Measurements from ENCODE around the gene CERS1.

Gene CERS1

GRCh38 chr19:18865106-18865972 lies 30.6 kb downstream of the CERS1 start:
- Mint-ChIP-seq H3K9me3 (no peaks in the 10 kb centered on the region), H3K27me3 (ENCODE audit: low read depth) (no peaks in the 10 kb centered on the region), H3K4me3 (no peak overlapping the region), H3K4me1 (ENCODE audit: low read depth) (no peaks in the 10 kb centered on the region), H3K27ac (no peak overlapping the region), H3K36me3 (ENCODE audit: low read depth) (peaks cover 21% of the 10 kb centered on the region)

GRCh38 chr19:18863843-18864362 lies 32.1 kb downstream of the CERS1 start:
- Mint-ChIP-seq H3K4me3 (no peak overlapping the region), H3K27me3 (ENCODE audit: low read depth) (no peaks in the 10 kb centered on the region), H3K27ac (no peak overlapping the region), H3K9me3 (no peaks in the 10 kb centered on the region), H3K36me3 (ENCODE audit: low read depth) (peaks cover 21% of the 10 kb centered on the region), H3K4me1 (ENCODE audit: low read depth) (no peaks in the 10 kb centered on the region)

- H3K9me3 Mint-ChIP-seq: no peaks in the 10 kb centered on the region
- no peaks in the 10 kb centered on the region for H3K4me1 Mint-ChIP-seq (ENCODE audit: low read depth)
- H3K36me3 Mint-ChIP-seq (ENCODE audit: low read depth): peaks cover 21% of the 10 kb centered on the region
- no peaks in the 10 kb centered on the region for H3K27me3 Mint-ChIP-seq (ENCODE audit: low read depth)
- no peak overlapping the region for H3K4me3 Mint-ChIP-seq
- no peak overlapping the region for H3K27ac Mint-ChIP-seq
Measured at GRCh38 chr19:18862976-18863842, 32.7 kb downstream of the CERS1 start.

- Mint-ChIP-seq H3K4me1 (ENCODE audit: low read depth) (no peaks in the 10 kb centered on the region), H3K27me3 (ENCODE audit: low read depth) (no peaks in the 10 kb centered on the region), H3K36me3 (ENCODE audit: low read depth) (peaks cover 20% of the 10 kb centered on the region), H3K9me3 (no peaks in the 10 kb centered on the region), H3K27ac (no peak overlapping the region), H3K4me3 (no peak overlapping the region)
Measured at GRCh38 chr19:18861917-18862316, 34.0 kb downstream of the CERS1 start.

- Mint-ChIP-seq H3K4me3 (no peak overlapping the region), H3K4me1 (ENCODE audit: low read depth) (no peaks in the 10 kb centered on the region), H3K36me3 (ENCODE audit: low read depth) (peaks cover 17% of the 10 kb centered on the region), H3K27ac (no peak overlapping the region), H3K9me3 (no peaks in the 10 kb centered on the region), H3K27me3 (ENCODE audit: low read depth) (no peaks in the 10 kb centered on the region)
Measured at GRCh38 chr19:18861235-18861634, 34.7 kb downstream of the CERS1 start.

- peaks cover 17% of the 10 kb centered on the region for H3K36me3 Mint-ChIP-seq (ENCODE audit: low read depth)
Measured at GRCh38 chr19:18860725-18861124, 35.2 kb downstream of the CERS1 start.

GRCh38 chr19:18860302-18860700 lies 35.7 kb downstream of the CERS1 start:
- Mint-ChIP-seq H3K9me3 (no peaks in the 10 kb centered on the region), H3K27me3 (ENCODE audit: low read depth) (no peaks in the 10 kb centered on the region), H3K4me1 (ENCODE audit: low read depth) (no peaks in the 10 kb centered on the region), H3K4me3 (no peak overlapping the region), H3K27ac (no peak overlapping the region), H3K36me3 (ENCODE audit: low read depth) (peaks cover 19% of the 10 kb centered on the region)

More at GRCh38 chr19:18860725-18861124, 35.2 kb downstream of the CERS1 start:
- Mint-ChIP-seq H3K27me3 (ENCODE audit: low read depth) (no peaks in the 10 kb centered on the region), H3K4me3 (no peak overlapping the region), H3K4me1 (ENCODE audit: low read depth) (no peaks in the 10 kb centered on the region), H3K27ac (no peak overlapping the region), H3K9me3 (no peaks in the 10 kb centered on the region)

GRCh38 chr19:18859676-18860301 lies 36.2 kb downstream of the CERS1 start:
- H3K4me3 Mint-ChIP-seq: no peak overlapping the region
- H3K4me1 Mint-ChIP-seq (ENCODE audit: low read depth): no peaks in the 10 kb centered on the region
- H3K27me3 Mint-ChIP-seq (ENCODE audit: low read depth): no peaks in the 10 kb centered on the region
- H3K27ac Mint-ChIP-seq: no peak overlapping the region
- no peaks in the 10 kb centered on the region for H3K9me3 Mint-ChIP-seq
- H3K36me3 Mint-ChIP-seq (ENCODE audit: low read depth): peaks cover 19% of the 10 kb centered on the region

GRCh38 chr19:18858906-18859646 lies 36.9 kb downstream of the CERS1 start:
- Mint-ChIP-seq H3K4me3 (no peak overlapping the region), H3K36me3 (ENCODE audit: low read depth) (peaks cover 21% of the 10 kb centered on the region), H3K27ac (no peak overlapping the region), H3K4me1 (ENCODE audit: low read depth) (no peaks in the 10 kb centered on the region), H3K27me3 (ENCODE audit: low read depth) (no peaks in the 10 kb centered on the region), H3K9me3 (no peaks in the 10 kb centered on the region)

- Mint-ChIP-seq H3K36me3 (ENCODE audit: low read depth) (peaks cover 17% of the 10 kb centered on the region), H3K9me3 (no peaks in the 10 kb centered on the region), H3K4me1 (ENCODE audit: low read depth) (no peaks in the 10 kb centered on the region), H3K27ac (no peak overlapping the region), H3K27me3 (ENCODE audit: low read depth) (no peaks in the 10 kb centered on the region), H3K4me3 (no peak overlapping the region)
Measured at GRCh38 chr19:18857223-18857622, 38.7 kb downstream of the CERS1 start.

- no peaks in the 10 kb centered on the region for H3K27me3 Mint-ChIP-seq (ENCODE audit: low read depth)
- H3K4me3 Mint-ChIP-seq: no peak overlapping the region
- H3K9me3 Mint-ChIP-seq: no peaks in the 10 kb centered on the region
- no peak overlapping the region for H3K27ac Mint-ChIP-seq
- no peaks in the 10 kb centered on the region for H3K4me1 Mint-ChIP-seq (ENCODE audit: low read depth)
- peaks cover 15% of the 10 kb centered on the region for H3K36me3 Mint-ChIP-seq (ENCODE audit: low read depth)
Measured at GRCh38 chr19:18856385-18857126, 39.4 kb downstream of the CERS1 start.

- no peaks in the 10 kb centered on the region for H3K4me1 Mint-ChIP-seq (ENCODE audit: low read depth)
- H3K9me3 Mint-ChIP-seq: no peaks in the 10 kb centered on the region
- H3K27ac Mint-ChIP-seq: no peak overlapping the region
- no peak overlapping the region for H3K4me3 Mint-ChIP-seq
- H3K27me3 Mint-ChIP-seq (ENCODE audit: low read depth): no peaks in the 10 kb centered on the region
- peaks cover 17% of the 10 kb centered on the region for H3K36me3 Mint-ChIP-seq (ENCODE audit: low read depth)
Measured at GRCh38 chr19:18855647-18856384, 40.1 kb downstream of the CERS1 start.

- Mint-ChIP-seq H3K4me3 (no peak overlapping the region), H3K27me3 (ENCODE audit: low read depth) (no peaks in the 10 kb centered on the region), H3K36me3 (ENCODE audit: low read depth) (peaks cover 19% of the 10 kb centered on the region), H3K9me3 (no peaks in the 10 kb centered on the region), H3K27ac (no peak overlapping the region), H3K4me1 (ENCODE audit: low read depth) (peaks cover 3% of the 10 kb centered on the region)
Measured at GRCh38 chr19:18854982-18855381, 41.0 kb downstream of the CERS1 start.
